Lower leg skin (tissue), 4 donors: ENCODE measurements around the gene SLC35F2. TPM values are rescaled to one million over a fixed set of nuclear protein-coding genes. Genes with fewer than 3 reads are reported as not detected.

Experiments
- DNase-seq, 2 donors: peaks; one replicate each; pipeline ENCODE4 v3.0.0-alpha.2; 2019; ENCODE audit warnings: low spot score in 2 of 2
- H3K4me3 ChIP-seq: fragments of 200-600 bp; sonication (generic); 2 replicates; pipeline ENCODE4 v1.5.1; 2017; ENCODE audit warnings: mild to moderate bottlenecking, low read depth; ENCODE audit not compliant: poor library complexity, severe bottlenecking
- POLR2A ChIP-seq, 2 donors: fragments of 450-650 bp; IDR thresholded peaks; one replicate each; pipeline ENCODE4 v1.6.1; 2016 to 2017; ENCODE audit warnings: antibody characterized with exemption in 2 of 2, mild to moderate bottlenecking in 1 of 2, moderate library complexity in 1 of 2
- WGBS, 2 donors: methylation state at CpG; one replicate each; pipeline ENCODE4 v1.1.5; 2018; 5-methylcytosine and 5-hydroxymethylcytosine counted together
- intact Hi-C: fragments of 100-400 bp; cut with DNase I; formaldehyde crosslinking; loops from one replicate; pipeline ENCODE4 v1.15.0; 2023; ENCODE audit warnings: low total_unique reads
- total RNA-seq, 4 donors: library from RNA; depleted of rRNA; stranded (reverse); fragments of >200 nt; gene quantifications; one replicate each; pipeline ENCODE4 v1.1.0, GENCODE V29; 2016
- TF ChIP-seq, protein P1 (sequence below), 3 donors: fragments of 450-650 bp; IDR thresholded peaks; one replicate each; pipeline ENCODE4 v1.5.1; 2016; ENCODE audit warnings: antibody characterized with exemption in 3 of 3, mild to moderate bottlenecking in 3 of 3, moderate library complexity in 2 of 3

SLC35F2 gene
- total RNA-seq, 4 donors from 2014 or later: 32.7 to 51.7 (median 42.0) TPM

GRCh38 chr11:107789767-107790166, 68.8 kb downstream of the SLC35F2 start:
- DNase-seq: no peak
- no peak overlapping the region for H3K4me3 ChIP-seq
- 89 to 97% methylated on average over 7 of the region's 7 CpGs for WGBS, 2 donors
- intact Hi-C loops: no loop called here
- TF ChIP-seq, protein P1, sequence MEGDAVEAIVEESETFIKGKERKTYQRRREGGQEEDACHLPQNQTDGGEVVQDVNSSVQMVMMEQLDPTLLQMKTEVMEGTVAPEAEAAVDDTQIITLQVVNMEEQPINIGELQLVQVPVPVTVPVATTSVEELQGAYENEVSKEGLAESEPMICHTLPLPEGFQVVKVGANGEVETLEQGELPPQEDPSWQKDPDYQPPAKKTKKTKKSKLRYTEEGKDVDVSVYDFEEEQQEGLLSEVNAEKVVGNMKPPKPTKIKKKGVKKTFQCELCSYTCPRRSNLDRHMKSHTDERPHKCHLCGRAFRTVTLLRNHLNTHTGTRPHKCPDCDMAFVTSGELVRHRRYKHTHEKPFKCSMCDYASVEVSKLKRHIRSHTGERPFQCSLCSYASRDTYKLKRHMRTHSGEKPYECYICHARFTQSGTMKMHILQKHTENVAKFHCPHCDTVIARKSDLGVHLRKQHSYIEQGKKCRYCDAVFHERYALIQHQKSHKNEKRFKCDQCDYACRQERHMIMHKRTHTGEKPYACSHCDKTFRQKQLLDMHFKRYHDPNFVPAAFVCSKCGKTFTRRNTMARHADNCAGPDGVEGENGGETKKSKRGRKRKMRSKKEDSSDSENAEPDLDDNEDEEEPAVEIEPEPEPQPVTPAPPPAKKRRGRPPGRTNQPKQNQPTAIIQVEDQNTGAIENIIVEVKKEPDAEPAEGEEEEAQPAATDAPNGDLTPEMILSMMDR (IDR thresholded peaks at IDR 0.05): no peak
- TF ChIP-seq POLR2A (IDR thresholded peaks at IDR 0.05): no peak

GRCh38 chr11:107787733-107788132, 70.9 kb downstream of the SLC35F2 start:
- intact Hi-C loops: no loop called here
- no peak overlapping the region for H3K4me3 ChIP-seq
- DNase-seq: no peak
- WGBS, 2 donors: 69 to 85% methylated on average over 5 of the region's 5 CpGs
- TF ChIP-seq, protein P1 (IDR thresholded peaks at IDR 0.05): no peak
- TF ChIP-seq POLR2A (IDR thresholded peaks at IDR 0.05): no peak

GRCh38 chr11:107785401-107785800, 73.2 kb downstream of the SLC35F2 start:
- 77 to 82% methylated on average over 5 of the region's 5 CpGs for WGBS, 2 donors
- H3K4me3 ChIP-seq: no peak overlapping the region
- TF ChIP-seq, protein P1 (IDR thresholded peaks at IDR 0.05): no peak
- DNase-seq: no peak
- intact Hi-C loops: no loop called here

GRCh38 chr11:107783121-107783520, 75.5 kb downstream of the SLC35F2 start:
- DNase-seq: no peak
- 93 to 99% methylated on average over 4 of the region's 4 CpGs for WGBS, 2 donors
- intact Hi-C loops: no loop called here

GRCh38 chr11:107780775-107781174, 77.8 kb downstream of the SLC35F2 start:
- no peak overlapping the region for H3K4me3 ChIP-seq
- intact Hi-C loops: no loop called here
- TF ChIP-seq POLR2A (IDR thresholded peaks at IDR 0.05): no peak
- TF ChIP-seq, protein P1 (IDR thresholded peaks at IDR 0.05): no peak
- DNase-seq: no peak
- 45 to 50% methylated on average over 3 of the region's 3 CpGs for WGBS, 2 donors

More at GRCh38 chr11:107783121-107783520, 75.5 kb downstream of the SLC35F2 start:
- TF ChIP-seq, protein P1 (IDR thresholded peaks at IDR 0.05): no peak
- TF ChIP-seq POLR2A (IDR thresholded peaks at IDR 0.05): no peak
- no peak overlapping the region for H3K4me3 ChIP-seq

DNA sequence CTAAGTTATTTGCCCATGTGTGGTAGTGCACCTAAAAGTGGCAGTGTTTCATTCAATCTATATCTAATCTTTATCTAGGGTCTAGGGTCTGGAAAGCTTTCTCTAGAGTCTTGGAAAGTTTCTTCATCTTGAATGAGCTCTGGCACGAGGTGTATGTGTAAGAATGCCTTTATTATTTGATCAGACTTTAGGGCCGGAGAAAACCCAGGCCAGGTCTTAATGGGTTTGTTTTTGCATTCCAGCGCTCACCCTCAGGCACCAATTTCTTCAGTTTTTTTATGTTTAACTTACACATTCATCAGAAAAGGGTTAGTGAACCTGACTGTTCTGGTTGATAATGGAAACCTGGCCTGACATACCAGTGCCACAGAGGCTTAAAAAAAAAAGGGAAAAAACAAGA, 78.5 kb downstream of the SLC35F2 start:
- intact Hi-C loops: no loop called here
- TF ChIP-seq POLR2A (IDR thresholded peaks at IDR 0.05): no peak
- TF ChIP-seq, protein P1 (IDR thresholded peaks at IDR 0.05): no peak
- H3K4me3 ChIP-seq: no peak overlapping the region
- 37 to 48% methylated on average over 3 of the region's 3 CpGs for WGBS, 2 donors
- DNase-seq: no peak
